Measurements from ENCODE around the gene VSIG8. TPM values are rescaled to one million over a fixed set of nuclear protein-coding genes. Genes with fewer than 3 reads are reported as not detected.

The VSIG8 gene
- total and polyA plus RNA-seq, 4 donors = 0.08 TPM; not detected in 3

- Histone ChIP-seq H3K4me3 (ENCODE audit: low read depth in 1 of 3, low read length in 3 of 3) (no peak overlapping the region), H3K27me3 (ENCODE audit: control insufficient read depth in 4 of 4, insufficient read depth in 4 of 4, low read length in 3 of 4) (no peaks in the 10 kb centered on the region), H3K36me3 (ENCODE audit: control insufficient read depth in 4 of 4, insufficient read depth in 3 of 4, low read depth in 1 of 4, low read length in 3 of 4) (no peaks in the 10 kb centered on the region), H3K4me1 (ENCODE audit: control insufficient read depth in 4 of 4, insufficient read depth in 4 of 4, low read length in 3 of 4) (peaks cover 6 to 11% (median 10%) of the 10 kb centered on the region in 4 donors), H3K27ac (ENCODE audit: low read depth in 1 of 2, low read length in 2 of 2) (no peak overlapping the region), H3K9me3 (ENCODE audit: control insufficient read depth in 4 of 4, low read length in 3 of 4) (no peaks in the 10 kb centered on the region), H3K9ac (ENCODE audit: low read depth in 1 of 2, low read length in 2 of 2) (no peak overlapping the region)
- no peak for TF ChIP-seq JUND (IDR thresholded peaks at IDR 0.05)
- no peak for TF ChIP-seq HNF4A (conservative IDR thresholded peaks at IDR 0.05)
- TF ChIP-seq RXRA (IDR thresholded peaks at IDR 0.05) = no peak
- no peak for TF ChIP-seq GABPA (IDR thresholded peaks at IDR 0.05 in 1 of 2, conservative IDR thresholded peaks at IDR 0.05 in 1 of 2)
- TF ChIP-seq TAF1 (conservative IDR thresholded peaks at IDR 0.05) = no peak
- TF ChIP-seq YY1 (IDR thresholded peaks at IDR 0.05) = no peak
- TF ChIP-seq FOXA1 (IDR thresholded peaks at IDR 0.05) = no peak
- no peak for TF ChIP-seq FOXA2 (IDR thresholded peaks at IDR 0.05)
- TF ChIP-seq ATF3 (IDR thresholded peaks at IDR 0.05) = no peak
- no peak for TF ChIP-seq ZBTB33 (IDR thresholded peaks at IDR 0.05)
- TF ChIP-seq EGR1 (IDR thresholded peaks at IDR 0.05; ENCODE audit: low read depth in 2 of 2) = no peak
- no peak for TF ChIP-seq SP1 (IDR thresholded peaks at IDR 0.05)
- TF ChIP-seq HNF4G (IDR thresholded peaks at IDR 0.05) = no peak
- no peak for TF ChIP-seq REST (IDR thresholded peaks at IDR 0.05)
- TF ChIP-seq MAX (IDR thresholded peaks at IDR 0.05) = no peak
- TF ChIP-seq NR2F2 (IDR thresholded peaks at IDR 0.05) = no peak
- TF ChIP-seq RAD21 (IDR thresholded peaks at IDR 0.05) = no peak
- TF ChIP-seq CTCF (IDR thresholded peaks at IDR 0.05; ENCODE audit: low read depth, low read length, missing input control) = no peak
- no peak for DNase-seq (ENCODE audit: low spot score)
- WGBS = 87% methylated on average over 2 of the region's 2 CpGs
Measured at GRCh38 chr1:159864262-159864661, 1.8 kb upstream of the VSIG8 start.

Data from liver (tissue), 9 donors.